GM12892 (cell line): ENCODE results near the gene SYTL4.

Experiments
- POLR2A ChIP-seq: IDR thresholded peaks from 2 replicates; pipeline ENCODE4 v1.6.1; 2011; ENCODE audit warnings: low read depth, low read length, control low read depth
- POLR2AphosphoS5 ChIP-seq: IDR thresholded peaks from 2 replicates; pipeline ENCODE4 v1.6.1; 2011; ENCODE audit warnings: low read depth, low read length, control low read depth
- TAF1 ChIP-seq: IDR thresholded peaks from 2 replicates; pipeline ENCODE4 v1.6.1; 2011; ENCODE audit warnings: low read depth, mild to moderate bottlenecking, control low read depth, low read length, borderline replicate concordance

- TF ChIP-seq POLR2A, result no peak
- no peak for TF ChIP-seq POLR2AphosphoS5
- no peak for TF ChIP-seq TAF1
Measured at GRCh38 chrX:100625985-100626491, 105.9 kb downstream of the SYTL4 start.
